Nephron progenitor cell (in vitro differentiated cells): ENCODE data around the gene ADGRB2.

Experiments
- DNase-seq: peaks from one replicate; pipeline ENCODE4 v3.0.0; 2021
- H3K27ac Mint-ChIP-seq: 2 replicates; pipeline ENCODE4 v1.8.0; 2021; ENCODE audit warnings: mild to moderate bottlenecking, moderate library complexity, mixed read lengths
- H3K27me3 Mint-ChIP-seq: 2 replicates; pipeline ENCODE4 v1.8.0; 2021; ENCODE audit warnings: mild to moderate bottlenecking, low read depth, mixed read lengths; ENCODE audit not compliant: poor library complexity
- H3K36me3 Mint-ChIP-seq: 2 replicates; pipeline ENCODE4 v1.8.0; 2021; ENCODE audit warnings: low read depth, mixed read lengths
- H3K4me1 Mint-ChIP-seq: 2 replicates; pipeline ENCODE4 v1.8.0; 2021; ENCODE audit warnings: mixed read lengths
- H3K4me3 Mint-ChIP-seq: 2 replicates; pipeline ENCODE4 v1.8.0; 2021; ENCODE audit warnings: mild to moderate bottlenecking, moderate library complexity, mixed read lengths
- H3K9me3 Mint-ChIP-seq: 2 replicates; pipeline ENCODE4 v1.8.0; 2021; ENCODE audit warnings: mild to moderate bottlenecking, moderate library complexity, mixed read lengths
- TF ChIP-seq, protein P1 (sequence below): fragments of 200-600 bp; sonication (generic); IDR thresholded peaks from 2 replicates; pipeline ENCODE4 v1.5.0; 2021; ENCODE audit warnings: antibody characterized with exemption

Gene ADGRB2

DNA sequence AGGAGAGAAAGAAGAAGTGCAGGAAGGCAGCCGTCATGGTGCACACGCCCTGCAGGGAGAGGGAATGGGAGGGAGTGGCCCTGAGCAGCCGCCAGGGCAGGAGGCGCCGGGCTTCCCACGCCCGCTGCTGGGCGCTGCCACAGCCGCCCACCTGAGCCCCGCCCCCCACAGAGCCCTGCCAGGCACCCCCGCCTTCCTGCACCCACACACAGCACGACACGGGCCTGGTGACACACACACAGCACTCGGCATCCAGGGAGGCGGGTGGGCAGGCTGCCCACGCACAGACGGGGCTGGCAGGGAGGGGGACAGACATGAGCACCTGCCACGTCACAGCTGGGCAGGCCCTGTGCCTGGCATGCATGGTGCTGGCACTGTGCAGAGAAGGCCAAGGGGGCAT lies 27.5 kb downstream of the ADGRB2 start:
- TF ChIP-seq, protein P1, sequence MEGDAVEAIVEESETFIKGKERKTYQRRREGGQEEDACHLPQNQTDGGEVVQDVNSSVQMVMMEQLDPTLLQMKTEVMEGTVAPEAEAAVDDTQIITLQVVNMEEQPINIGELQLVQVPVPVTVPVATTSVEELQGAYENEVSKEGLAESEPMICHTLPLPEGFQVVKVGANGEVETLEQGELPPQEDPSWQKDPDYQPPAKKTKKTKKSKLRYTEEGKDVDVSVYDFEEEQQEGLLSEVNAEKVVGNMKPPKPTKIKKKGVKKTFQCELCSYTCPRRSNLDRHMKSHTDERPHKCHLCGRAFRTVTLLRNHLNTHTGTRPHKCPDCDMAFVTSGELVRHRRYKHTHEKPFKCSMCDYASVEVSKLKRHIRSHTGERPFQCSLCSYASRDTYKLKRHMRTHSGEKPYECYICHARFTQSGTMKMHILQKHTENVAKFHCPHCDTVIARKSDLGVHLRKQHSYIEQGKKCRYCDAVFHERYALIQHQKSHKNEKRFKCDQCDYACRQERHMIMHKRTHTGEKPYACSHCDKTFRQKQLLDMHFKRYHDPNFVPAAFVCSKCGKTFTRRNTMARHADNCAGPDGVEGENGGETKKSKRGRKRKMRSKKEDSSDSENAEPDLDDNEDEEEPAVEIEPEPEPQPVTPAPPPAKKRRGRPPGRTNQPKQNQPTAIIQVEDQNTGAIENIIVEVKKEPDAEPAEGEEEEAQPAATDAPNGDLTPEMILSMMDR: no peak

DNA sequence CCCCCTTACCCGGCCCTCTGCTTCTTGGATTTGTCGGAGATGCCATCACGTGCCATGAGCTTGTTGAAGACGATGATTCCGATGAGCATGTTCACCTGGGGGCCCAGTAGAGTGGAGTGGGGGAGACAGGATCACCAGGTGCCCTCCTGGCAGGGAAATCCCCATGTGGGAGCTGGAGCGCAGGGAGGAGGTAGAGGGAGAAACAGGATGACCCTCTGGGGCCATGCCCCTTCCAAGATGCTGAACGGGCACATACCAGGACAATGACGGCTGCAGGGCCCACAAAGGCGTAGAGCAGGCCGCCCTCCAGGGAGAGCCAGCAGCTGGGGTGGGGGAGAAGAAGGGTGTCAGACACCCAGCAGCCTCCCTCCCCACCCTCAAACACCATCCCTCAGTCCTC lies 28.6 kb downstream of the ADGRB2 start:
- H3K27me3 Mint-ChIP-seq: peaks cover 10% of the 10 kb centered on the region
- H3K36me3 Mint-ChIP-seq: no peaks in the 10 kb centered on the region
- no peak overlapping the region for H3K27ac Mint-ChIP-seq
- no peaks in the 10 kb centered on the region for H3K9me3 Mint-ChIP-seq
- DNase-seq: no peak
- no peak overlapping the region for H3K4me3 Mint-ChIP-seq
- TF ChIP-seq, protein P1: no peak
- H3K4me1 Mint-ChIP-seq: peaks cover 28% of the 10 kb centered on the region

More for the DNA sequence above, 27.5 kb downstream of the ADGRB2 start:
- DNase-seq: no peak
- H3K4me1 Mint-ChIP-seq: peaks cover 34% of the 10 kb centered on the region
- H3K27me3 Mint-ChIP-seq: peaks cover 10% of the 10 kb centered on the region
- no peak overlapping the region for H3K27ac Mint-ChIP-seq
- H3K36me3 Mint-ChIP-seq: no peaks in the 10 kb centered on the region
- H3K4me3 Mint-ChIP-seq: no peak overlapping the region
- no peaks in the 10 kb centered on the region for H3K9me3 Mint-ChIP-seq

DNA sequence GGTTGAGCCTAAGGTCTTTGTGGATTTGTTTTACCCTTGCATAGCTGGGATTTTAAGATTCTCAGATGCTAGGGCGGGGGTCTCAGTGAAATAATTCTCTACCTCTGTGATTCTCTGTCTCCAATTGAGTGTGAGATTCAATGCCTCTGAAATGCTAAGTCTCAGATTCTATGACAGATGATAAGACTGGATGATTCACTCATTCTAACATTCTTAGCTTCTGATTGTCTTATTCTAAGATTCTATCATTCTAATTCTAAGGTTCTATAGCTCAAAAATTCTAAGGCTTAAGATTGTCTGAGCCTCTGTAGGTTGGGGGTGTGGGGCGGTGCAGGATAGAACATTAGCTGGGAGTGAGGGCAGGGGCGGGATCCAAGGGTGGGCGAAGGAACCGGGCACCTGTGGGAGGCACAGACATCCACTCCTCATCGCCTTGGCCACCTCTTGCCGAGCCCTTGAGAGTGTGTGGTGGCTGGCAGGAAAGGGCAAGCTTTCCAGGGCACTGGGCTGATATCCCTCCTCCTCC lies 29.5 kb downstream of the ADGRB2 start:
- no peaks in the 10 kb centered on the region for H3K9me3 Mint-ChIP-seq
- H3K27ac Mint-ChIP-seq: no peak overlapping the region
- no peaks in the 10 kb centered on the region for H3K36me3 Mint-ChIP-seq
- TF ChIP-seq, protein P1: no peak
- DNase-seq: no peak
- H3K27me3 Mint-ChIP-seq: peaks cover 10% of the 10 kb centered on the region
- peaks cover 22% of the 10 kb centered on the region for H3K4me1 Mint-ChIP-seq
- H3K4me3 Mint-ChIP-seq: no peak overlapping the region

DNA sequence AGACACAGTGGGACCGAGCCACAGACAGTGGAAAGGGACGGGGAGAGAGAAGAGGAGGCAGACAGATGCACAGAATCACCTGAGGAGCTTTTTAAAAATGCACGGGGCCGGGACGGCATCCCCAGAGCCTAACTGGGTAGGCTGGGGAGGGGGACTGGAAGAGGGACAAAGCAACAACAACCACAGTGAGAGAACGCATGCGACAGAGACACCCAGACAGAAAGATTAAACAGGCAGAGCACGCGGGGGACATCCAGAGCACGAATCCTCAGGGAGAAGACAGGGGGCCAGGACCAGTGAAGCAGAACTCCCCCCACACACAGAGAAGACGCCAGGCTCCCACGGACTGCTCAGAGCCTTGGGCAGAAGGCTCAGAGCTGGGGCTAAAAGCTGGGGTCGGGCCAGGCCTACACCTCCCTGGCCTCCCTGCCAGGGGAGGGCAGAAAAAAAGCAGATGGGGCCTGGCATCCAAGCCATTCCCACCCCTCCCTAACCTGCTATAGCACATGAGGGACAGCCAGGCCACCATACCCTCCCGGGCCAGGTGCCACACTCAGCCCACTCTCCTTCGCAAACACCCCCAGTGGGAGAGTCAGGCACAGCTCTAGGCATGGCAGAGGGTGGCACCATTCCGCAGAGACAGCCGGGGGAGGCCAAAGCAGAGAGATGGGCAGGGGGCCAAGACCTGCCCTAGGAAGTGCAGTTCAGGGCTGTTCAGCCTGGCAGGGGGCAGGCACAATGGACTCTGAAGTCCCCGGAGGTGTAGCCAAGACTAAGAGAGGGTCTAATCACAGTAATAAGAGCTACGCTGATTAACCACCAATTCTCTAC lies 30.5 kb downstream of the ADGRB2 start:
- no peak for DNase-seq
- peaks cover 10% of the 10 kb centered on the region for H3K27me3 Mint-ChIP-seq
- no peak overlapping the region for H3K4me3 Mint-ChIP-seq

DNA sequence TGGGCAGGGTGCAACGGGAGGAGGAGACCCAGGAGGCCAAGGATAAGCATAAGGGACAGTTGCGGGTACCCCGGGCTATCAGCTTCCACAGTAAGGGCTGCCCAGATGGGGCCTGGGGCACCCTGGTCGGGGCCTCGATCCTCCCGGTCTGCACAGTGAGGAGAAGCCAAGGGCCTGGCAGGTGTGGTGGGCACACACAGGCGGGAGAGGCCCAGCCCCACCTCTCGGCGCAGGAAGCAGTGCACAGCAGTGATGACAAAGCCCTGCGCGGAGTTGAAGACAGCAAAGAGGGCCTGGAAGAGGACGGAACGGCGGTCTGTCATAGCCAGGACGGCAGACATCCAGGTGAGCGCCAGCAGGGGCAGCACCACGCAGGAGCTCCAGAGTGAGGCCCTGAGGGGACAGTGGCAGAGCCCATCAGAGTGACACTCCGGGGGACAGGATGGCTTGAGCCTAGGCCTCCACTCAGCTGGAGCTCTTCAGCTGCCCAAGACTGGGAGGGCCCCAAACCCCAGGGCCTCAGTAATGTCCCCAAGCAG lies 31.3 kb downstream of the ADGRB2 start:
- TF ChIP-seq, protein P1: no peak
- peaks cover 18% of the 10 kb centered on the region for H3K4me1 Mint-ChIP-seq
- no peak overlapping the region for H3K27ac Mint-ChIP-seq
- no peaks in the 10 kb centered on the region for H3K9me3 Mint-ChIP-seq
- H3K4me3 Mint-ChIP-seq: no peak overlapping the region
- no peaks in the 10 kb centered on the region for H3K36me3 Mint-ChIP-seq
- peaks cover 8% of the 10 kb centered on the region for H3K27me3 Mint-ChIP-seq
- no peak for DNase-seq

More for the DNA sequence above, 30.5 kb downstream of the ADGRB2 start:
- H3K4me1 Mint-ChIP-seq: peaks cover 18% of the 10 kb centered on the region
- TF ChIP-seq, protein P1: no peak
- H3K36me3 Mint-ChIP-seq: no peaks in the 10 kb centered on the region
- H3K9me3 Mint-ChIP-seq: no peaks in the 10 kb centered on the region
- peak overlapping the region; percentile 25 for H3K27ac Mint-ChIP-seq
